Body of pancreas (tissue), 4 donors: ENCODE results near the gene KCNQ5.

Experiments used
- POLR2A ChIP-seq, 3 donors: fragments of 450-650 bp; IDR thresholded peaks; one replicate each; pipeline ENCODE4 v1.6.1; 2016; ENCODE audit warnings: antibody characterized with exemption in 3 of 3, mild to moderate bottlenecking in 2 of 3
- TF ChIP-seq, protein P1 (sequence below), 7 experiments: fragments of 450-650 bp in 4 of 7; fragments of 200-600 bp in 3 of 7; sonication (generic) in 3 of 7; IDR thresholded peaks; one replicate each; pipeline ENCODE4 v1.5.1; 2016 to 2019; ENCODE audit warnings: antibody characterized with exemption in 7 of 7

DNA sequence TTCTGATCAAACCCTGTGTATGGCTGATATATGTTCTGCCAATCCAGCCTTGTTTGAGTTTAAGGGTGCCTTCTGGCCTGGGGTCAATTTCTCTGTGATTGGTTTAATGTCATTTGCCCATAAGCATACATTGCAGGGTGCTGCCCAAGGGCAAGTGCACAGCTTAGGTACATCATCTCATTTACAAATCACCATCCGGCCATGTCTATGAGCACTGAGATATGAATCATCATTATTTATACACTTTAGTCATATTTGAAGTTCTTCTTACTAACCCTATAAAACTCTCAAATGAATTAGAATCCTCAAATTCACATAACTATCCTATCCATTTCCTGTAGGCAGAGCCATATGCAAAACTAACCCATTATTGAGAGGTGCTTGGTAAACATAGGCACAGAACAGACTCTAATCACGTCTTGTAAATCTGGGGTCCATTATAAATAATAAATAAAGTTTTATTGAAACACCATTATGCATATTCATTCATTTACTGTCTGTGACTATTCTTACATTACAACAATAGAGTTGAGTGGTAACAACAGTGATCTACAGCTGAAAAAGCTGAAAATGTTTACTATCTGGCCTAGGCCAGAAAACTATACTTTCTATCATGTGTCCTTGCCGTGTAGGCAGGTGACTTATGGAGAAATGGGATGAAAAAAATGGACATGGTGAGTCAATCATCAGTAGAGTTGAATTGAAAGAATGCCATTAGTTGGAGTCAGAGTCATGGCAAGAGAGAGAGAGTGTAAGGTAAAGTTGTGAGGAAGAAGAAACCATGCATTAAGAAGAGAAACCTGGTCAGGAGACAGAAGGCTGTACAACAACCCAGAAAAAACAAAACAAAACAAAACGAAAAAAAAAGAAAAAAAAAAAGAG is 25.0 kb downstream of the KCNQ5 start:
- TF ChIP-seq, protein P1, sequence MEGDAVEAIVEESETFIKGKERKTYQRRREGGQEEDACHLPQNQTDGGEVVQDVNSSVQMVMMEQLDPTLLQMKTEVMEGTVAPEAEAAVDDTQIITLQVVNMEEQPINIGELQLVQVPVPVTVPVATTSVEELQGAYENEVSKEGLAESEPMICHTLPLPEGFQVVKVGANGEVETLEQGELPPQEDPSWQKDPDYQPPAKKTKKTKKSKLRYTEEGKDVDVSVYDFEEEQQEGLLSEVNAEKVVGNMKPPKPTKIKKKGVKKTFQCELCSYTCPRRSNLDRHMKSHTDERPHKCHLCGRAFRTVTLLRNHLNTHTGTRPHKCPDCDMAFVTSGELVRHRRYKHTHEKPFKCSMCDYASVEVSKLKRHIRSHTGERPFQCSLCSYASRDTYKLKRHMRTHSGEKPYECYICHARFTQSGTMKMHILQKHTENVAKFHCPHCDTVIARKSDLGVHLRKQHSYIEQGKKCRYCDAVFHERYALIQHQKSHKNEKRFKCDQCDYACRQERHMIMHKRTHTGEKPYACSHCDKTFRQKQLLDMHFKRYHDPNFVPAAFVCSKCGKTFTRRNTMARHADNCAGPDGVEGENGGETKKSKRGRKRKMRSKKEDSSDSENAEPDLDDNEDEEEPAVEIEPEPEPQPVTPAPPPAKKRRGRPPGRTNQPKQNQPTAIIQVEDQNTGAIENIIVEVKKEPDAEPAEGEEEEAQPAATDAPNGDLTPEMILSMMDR (IDR thresholded peaks at IDR 0.05): no peak
- no peak for TF ChIP-seq POLR2A (IDR thresholded peaks at IDR 0.05)
